ENCODE measurements around the gene ANKS3.

DNA sequence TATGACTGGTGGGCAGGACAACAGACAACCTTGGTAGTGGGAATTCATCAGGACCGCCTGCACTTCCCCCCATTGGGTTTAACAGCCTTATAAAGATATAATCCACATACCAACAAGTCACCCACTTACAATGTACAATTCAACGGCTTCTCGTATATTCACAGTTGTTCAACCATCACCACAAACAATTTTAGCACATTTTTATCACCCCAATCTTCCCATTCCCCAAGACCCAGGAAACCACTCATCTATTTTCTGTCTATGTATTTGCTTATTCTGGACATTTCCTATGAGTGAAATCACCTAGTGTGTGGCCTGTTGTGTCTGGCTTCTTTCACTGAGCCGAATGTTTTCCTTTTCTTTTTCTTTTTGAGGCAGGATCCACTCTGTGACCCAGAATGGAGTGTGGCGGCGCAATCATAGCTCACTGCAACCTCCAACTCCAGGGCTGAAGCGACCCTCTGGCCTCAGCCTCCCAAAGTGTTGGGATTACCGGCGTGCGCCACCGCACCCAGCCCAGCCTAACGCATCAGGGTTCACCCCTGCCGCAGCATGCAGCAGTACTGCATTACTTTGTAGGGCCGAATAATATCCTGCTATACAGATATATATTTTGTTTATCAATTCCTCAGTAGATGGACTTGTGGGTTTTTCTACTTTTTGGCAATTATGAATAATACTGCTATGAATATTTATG lies 10.9 kb downstream of the ANKS3 start:
- TF ChIP-seq CTCF (IDR thresholded peaks at IDR 0.05 in 2 of 3, conservative IDR thresholded peaks at IDR 0.05 in 1 of 3; ENCODE audit: control insufficient read depth in 2 of 3, extremely low read depth in 1 of 3, insufficient read depth in 1 of 3, low read depth in 3 of 3, low read length in 3 of 3) (no peak), SIN3A (IDR thresholded peaks at IDR 0.05; ENCODE audit: low read depth, low read length) (no peak), ZNF274 (IDR thresholded peaks at IDR 0.05; ENCODE audit: insufficient read depth, insufficient read length) (no peak), USF2 (IDR thresholded peaks at IDR 0.05; ENCODE audit: borderline replicate concordance, low read depth, low read length) (no peak), BCL3 (IDR thresholded peaks at IDR 0.05; ENCODE audit: borderline replicate concordance, insufficient read depth, low read depth, low read length, poor library complexity, severe bottlenecking) (no peak), ESRRA (IDR thresholded peaks at IDR 0.05; ENCODE audit: low read length) (no peak), CREB1 (IDR thresholded peaks at IDR 0.05; ENCODE audit: low read depth) (no peak), EGR1 (IDR thresholded peaks at IDR 0.05; ENCODE audit: borderline replicate concordance in 1 of 2, low read depth in 2 of 2, low read length in 2 of 2) (no peak), RAD21 (IDR thresholded peaks at IDR 0.05; ENCODE audit: insufficient read depth, low read depth, low read length) (no peak), EP300 (IDR thresholded peaks at IDR 0.05; ENCODE audit: borderline replicate concordance in 1 of 2, control insufficient read depth in 1 of 2, low read depth in 2 of 2, low read length in 2 of 2) (no peak)
